Lower leg skin (tissue), 4 donors: ENCODE results near the gene CNTN4. TPM values are rescaled to one million over a fixed set of nuclear protein-coding genes. Genes with fewer than 3 reads are reported as not detected.

Source experiments
- DNase-seq, 2 donors: peaks; one replicate each; pipeline ENCODE4 v3.0.0-alpha.2; 2019; ENCODE audit warnings: low spot score in 2 of 2
- H3K4me3 ChIP-seq: fragments of 200-600 bp; sonication (generic); 2 replicates; pipeline ENCODE4 v1.5.1; 2017; ENCODE audit warnings: mild to moderate bottlenecking, low read depth; ENCODE audit not compliant: poor library complexity, severe bottlenecking
- POLR2A ChIP-seq, 2 donors: fragments of 450-650 bp; IDR thresholded peaks; one replicate each; pipeline ENCODE4 v1.6.1; 2016 to 2017; ENCODE audit warnings: antibody characterized with exemption in 2 of 2, mild to moderate bottlenecking in 1 of 2, moderate library complexity in 1 of 2
- WGBS, 2 donors: methylation state at CpG; one replicate each; pipeline ENCODE4 v1.1.5; 2018; 5-methylcytosine and 5-hydroxymethylcytosine counted together
- intact Hi-C: fragments of 100-400 bp; cut with DNase I; formaldehyde crosslinking; loops from one replicate; pipeline ENCODE4 v1.15.0; 2023; ENCODE audit warnings: low total_unique reads
- total RNA-seq, 4 donors: library from RNA; depleted of rRNA; stranded (reverse); fragments of >200 nt; gene quantifications; one replicate each; pipeline ENCODE4 v1.1.0, GENCODE V29; 2016
- TF ChIP-seq, protein P1 (sequence below), 3 donors: fragments of 450-650 bp; IDR thresholded peaks; one replicate each; pipeline ENCODE4 v1.5.1; 2016; ENCODE audit warnings: antibody characterized with exemption in 3 of 3, mild to moderate bottlenecking in 3 of 3, moderate library complexity in 2 of 3

CNTN4 gene
- total RNA-seq, 4 donors from 2014 or later = 1.8 to 6.1 (median 2.6) TPM

DNA sequence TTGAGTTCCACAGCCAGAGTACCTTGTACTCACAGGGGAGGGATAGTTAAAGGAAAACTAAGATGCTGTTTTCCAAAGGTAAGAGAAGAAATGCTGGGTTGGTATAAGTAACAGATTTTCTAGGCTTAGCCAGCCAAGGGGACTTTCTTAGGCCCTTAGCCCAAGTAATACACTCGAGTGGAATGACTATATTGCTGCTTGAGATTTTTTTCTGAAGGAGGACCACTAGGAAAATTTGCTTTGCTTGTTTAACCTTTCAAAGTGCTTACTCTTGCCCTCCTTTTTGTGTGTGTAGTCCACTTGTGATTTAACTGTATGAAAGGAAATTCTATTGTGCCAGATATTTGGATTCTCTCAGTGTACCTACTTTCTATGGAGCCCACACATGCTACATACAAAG, 961.0 kb downstream of the CNTN4 start:
- TF ChIP-seq, protein P1, sequence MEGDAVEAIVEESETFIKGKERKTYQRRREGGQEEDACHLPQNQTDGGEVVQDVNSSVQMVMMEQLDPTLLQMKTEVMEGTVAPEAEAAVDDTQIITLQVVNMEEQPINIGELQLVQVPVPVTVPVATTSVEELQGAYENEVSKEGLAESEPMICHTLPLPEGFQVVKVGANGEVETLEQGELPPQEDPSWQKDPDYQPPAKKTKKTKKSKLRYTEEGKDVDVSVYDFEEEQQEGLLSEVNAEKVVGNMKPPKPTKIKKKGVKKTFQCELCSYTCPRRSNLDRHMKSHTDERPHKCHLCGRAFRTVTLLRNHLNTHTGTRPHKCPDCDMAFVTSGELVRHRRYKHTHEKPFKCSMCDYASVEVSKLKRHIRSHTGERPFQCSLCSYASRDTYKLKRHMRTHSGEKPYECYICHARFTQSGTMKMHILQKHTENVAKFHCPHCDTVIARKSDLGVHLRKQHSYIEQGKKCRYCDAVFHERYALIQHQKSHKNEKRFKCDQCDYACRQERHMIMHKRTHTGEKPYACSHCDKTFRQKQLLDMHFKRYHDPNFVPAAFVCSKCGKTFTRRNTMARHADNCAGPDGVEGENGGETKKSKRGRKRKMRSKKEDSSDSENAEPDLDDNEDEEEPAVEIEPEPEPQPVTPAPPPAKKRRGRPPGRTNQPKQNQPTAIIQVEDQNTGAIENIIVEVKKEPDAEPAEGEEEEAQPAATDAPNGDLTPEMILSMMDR (IDR thresholded peaks at IDR 0.05) = no peak
- no peak for TF ChIP-seq POLR2A (IDR thresholded peaks at IDR 0.05)
- no peak overlapping the region for H3K4me3 ChIP-seq
- WGBS, 2 donors = 74 to 80% methylated on average over 1 of the region's 1 CpG
- DNase-seq = no peak
- intact Hi-C loops = no loop called here

DNA sequence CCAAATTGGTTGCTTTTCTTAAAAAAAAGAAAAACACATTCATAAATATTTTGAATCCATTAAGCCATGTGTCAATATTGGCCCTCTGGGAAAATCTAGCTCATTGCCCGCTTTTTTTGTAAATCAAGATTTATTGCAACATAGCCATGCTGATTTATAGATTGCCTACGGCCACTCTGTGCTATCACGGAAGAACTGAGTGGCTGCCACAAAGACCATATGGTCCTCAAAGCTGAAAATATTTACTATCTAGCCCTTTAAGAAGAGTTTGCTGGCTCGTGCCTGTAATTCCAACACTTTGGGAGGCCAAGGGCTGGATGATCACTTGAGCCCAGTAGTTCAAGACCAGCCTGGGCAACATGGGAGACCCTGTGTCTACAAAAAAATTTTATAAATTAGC, 965.6 kb downstream of the CNTN4 start:
- DNase-seq = no peak
- 27 to 30% methylated on average over 4 of the region's 4 CpGs for WGBS, 2 donors
- intact Hi-C loops = no loop called here
- H3K4me3 ChIP-seq = no peak overlapping the region
- TF ChIP-seq, protein P1 (IDR thresholded peaks at IDR 0.05) = no peak
- no peak for TF ChIP-seq POLR2A (IDR thresholded peaks at IDR 0.05)

DNA sequence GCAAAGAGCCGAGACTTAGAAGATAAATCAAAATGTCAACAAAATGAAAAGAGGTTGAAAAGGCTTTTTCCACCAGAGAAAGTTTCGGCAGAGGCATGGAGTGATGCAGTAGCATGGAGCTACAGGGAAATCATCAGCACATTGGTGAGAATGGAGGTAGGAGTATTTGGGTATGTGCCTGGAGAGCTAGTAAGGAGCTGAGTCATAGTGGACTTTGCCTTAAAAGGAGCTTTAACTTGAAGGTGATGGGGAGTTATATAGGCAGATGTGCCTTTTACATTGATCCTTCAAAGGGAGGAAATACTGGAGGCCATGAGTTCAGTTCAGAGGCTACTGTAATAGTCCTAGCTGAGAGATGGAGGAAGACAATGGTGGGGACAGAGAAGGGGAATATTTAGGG, 967.2 kb downstream of the CNTN4 start:
- no peak for TF ChIP-seq POLR2A (IDR thresholded peaks at IDR 0.05)
- TF ChIP-seq, protein P1 (IDR thresholded peaks at IDR 0.05) = no peak
- DNase-seq = no peak
- intact Hi-C loops = no loop called here
- no peak overlapping the region for H3K4me3 ChIP-seq
- 82 to 87% methylated on average over 2 of the region's 2 CpGs for WGBS, 2 donors

DNA sequence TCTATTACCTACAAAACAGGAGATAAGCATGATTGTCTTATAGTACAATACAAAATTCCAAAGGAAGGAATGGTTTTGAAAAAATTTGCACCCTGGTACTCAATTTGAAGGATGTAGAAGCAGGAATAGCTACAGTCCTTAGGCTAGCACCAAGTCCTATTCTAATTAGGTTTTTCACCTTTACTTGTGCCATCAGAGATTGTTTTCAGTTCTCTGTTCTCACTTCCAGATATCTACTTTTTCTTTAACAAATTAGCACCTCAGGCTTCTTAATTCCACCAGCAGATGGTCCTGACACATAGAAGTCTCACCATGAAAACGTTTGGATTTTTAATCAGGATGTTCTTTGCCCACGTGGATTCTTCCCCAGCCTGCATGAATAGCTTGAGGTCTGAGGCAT, 967.7 kb downstream of the CNTN4 start:
- intact Hi-C loops = no loop called here
- 48 to 55% methylated on average over 2 of the region's 2 CpGs for WGBS, 2 donors
- DNase-seq = no peak
- no peak for TF ChIP-seq POLR2A (IDR thresholded peaks at IDR 0.05)
- TF ChIP-seq, protein P1 (IDR thresholded peaks at IDR 0.05) = no peak
- no peak overlapping the region for H3K4me3 ChIP-seq

DNA sequence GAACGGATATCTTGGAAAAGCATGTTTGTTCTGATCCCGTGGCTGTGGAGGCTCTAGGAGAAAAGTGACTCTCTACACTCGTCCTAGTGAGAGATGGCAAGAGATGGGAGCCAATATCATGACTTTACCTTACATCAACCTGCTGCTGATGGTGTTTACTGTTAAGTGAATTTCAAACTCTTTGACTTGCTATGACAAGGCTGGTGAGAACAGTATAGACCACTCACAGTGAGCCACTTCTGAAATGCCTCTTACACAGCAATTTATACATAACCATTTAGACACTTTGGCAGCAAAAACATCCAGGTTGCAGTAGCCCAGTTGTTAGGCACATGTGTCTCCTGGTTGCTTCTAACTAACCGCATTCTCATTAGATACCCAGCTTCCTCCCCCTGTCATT, 968.2 kb downstream of the CNTN4 start:
- H3K4me3 ChIP-seq = no peak overlapping the region
- no peak for DNase-seq
- TF ChIP-seq, protein P1 (IDR thresholded peaks at IDR 0.05) = no peak
- TF ChIP-seq POLR2A (IDR thresholded peaks at IDR 0.05) = no peak
- 87 to 90% methylated on average over 4 of the region's 4 CpGs for WGBS, 2 donors
- intact Hi-C loops = no loop called here

DNA sequence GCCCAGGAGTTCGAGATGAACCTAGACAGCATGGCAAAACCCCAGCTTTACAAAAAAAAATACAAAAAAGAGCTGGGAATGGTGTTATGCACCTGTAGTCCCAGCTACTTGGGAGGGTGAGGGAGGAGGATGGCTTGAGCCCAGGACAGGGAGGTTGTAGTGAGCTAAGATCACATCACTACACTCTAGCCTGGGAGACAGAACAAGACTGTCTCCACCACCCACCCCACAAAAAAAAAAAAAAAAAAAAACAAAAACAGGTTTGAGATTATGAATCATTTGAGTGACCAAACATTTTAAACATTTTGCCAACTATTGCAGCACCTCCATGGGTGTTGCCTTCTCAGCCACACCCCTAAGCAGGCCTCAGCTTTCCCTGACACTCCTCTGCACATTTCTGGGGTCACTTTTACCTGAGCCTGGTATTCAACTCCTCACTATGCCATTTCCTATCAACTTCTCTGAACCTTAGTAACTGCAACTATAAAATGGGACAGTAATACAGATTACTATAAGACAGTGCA, 969.8 kb downstream of the CNTN4 start:
- H3K4me3 ChIP-seq = no peak overlapping the region
- WGBS, 2 donors = 82 to 86% methylated on average over 1 of the region's 1 CpG
- intact Hi-C loops = no loop called here
- no peak for DNase-seq
- no peak for TF ChIP-seq POLR2A (IDR thresholded peaks at IDR 0.05)
- TF ChIP-seq, protein P1 (IDR thresholded peaks at IDR 0.05) = no peak
